GM19351 (cell line): ENCODE data around the gene MYL3.

Experiments
- ATAC-seq: cut with Tn5 transposase; IDR thresholded peaks from one replicate; pipeline ENCODE4 v1.9.1; 2021; ENCODE audit warnings: mild to moderate bottlenecking, moderate library complexity; ENCODE audit not compliant: unreplicated experiment

The MYL3 gene

DNA sequence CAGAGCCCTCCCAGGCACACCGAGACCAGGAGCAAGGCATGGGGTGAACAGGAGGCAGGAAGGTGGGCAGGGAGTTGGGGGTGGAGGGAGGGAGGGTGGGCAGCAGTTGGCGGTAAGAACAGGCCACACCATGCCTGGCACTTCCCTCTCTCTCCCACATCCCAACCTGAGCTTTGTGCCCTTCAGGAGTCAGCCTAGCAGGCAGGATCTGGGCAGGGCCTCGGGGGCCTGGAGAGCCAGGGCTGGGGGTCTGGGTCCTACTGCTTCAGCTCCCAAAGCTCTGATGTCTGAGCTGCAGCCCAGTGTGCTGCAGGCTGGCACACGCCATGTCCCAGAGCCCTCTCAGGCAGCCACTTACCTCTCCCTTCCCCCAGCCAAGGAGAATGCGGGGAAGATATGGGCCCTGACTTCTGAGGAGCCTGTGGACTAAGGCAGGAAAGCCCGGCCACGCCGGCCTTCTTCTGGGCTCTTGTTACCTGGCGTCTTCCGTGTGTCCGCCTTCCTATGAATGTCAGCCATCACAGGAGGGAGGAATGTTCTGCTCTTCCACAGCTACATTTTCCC is 2.9 kb upstream of the MYL3 start:
- no peak for ATAC-seq

DNA sequence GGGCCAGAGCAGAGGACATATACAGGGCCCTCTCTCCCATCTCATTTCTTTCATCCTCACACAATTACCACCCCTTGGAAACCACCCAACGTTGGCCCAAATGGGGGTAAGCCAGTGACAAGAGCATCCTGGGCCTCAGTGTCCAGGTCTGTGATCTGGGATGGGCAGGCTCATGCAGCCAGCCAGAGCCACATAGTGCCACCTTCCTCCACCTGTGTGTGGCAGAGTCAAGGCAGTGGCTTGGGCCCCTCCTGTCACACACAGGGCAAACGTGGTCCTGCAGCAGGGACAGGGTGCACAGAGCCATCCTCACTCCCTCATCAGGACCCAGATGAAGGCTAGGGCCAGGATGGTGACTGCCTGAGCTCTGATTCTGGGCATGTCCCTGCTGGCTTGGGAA is 2.3 kb upstream of the MYL3 start:
- ATAC-seq: no peak

DNA sequence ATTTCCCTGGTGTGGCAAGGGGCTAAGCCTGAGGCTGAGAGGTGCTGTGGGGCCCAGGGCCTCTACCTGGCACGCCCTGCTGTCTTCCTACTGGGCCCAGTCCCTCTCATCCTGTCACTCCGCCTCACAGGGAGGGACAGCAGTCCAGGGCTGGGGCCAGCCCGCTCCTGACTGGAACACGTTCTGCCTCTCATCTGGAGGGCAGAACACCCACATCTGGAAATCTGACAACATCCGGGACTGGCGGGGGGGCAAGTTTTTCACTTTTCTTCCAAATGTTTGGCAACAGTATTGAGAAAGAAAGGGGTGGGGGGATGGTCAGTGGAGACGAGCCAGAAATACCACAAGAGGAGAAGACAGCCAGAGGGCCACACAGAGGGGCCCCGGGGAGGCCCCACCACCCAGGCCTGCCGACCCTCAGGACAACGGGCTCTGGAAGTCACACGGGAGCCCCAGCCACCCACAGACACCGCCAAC is 1.8 kb upstream of the MYL3 start:
- ATAC-seq: no peak

DNA sequence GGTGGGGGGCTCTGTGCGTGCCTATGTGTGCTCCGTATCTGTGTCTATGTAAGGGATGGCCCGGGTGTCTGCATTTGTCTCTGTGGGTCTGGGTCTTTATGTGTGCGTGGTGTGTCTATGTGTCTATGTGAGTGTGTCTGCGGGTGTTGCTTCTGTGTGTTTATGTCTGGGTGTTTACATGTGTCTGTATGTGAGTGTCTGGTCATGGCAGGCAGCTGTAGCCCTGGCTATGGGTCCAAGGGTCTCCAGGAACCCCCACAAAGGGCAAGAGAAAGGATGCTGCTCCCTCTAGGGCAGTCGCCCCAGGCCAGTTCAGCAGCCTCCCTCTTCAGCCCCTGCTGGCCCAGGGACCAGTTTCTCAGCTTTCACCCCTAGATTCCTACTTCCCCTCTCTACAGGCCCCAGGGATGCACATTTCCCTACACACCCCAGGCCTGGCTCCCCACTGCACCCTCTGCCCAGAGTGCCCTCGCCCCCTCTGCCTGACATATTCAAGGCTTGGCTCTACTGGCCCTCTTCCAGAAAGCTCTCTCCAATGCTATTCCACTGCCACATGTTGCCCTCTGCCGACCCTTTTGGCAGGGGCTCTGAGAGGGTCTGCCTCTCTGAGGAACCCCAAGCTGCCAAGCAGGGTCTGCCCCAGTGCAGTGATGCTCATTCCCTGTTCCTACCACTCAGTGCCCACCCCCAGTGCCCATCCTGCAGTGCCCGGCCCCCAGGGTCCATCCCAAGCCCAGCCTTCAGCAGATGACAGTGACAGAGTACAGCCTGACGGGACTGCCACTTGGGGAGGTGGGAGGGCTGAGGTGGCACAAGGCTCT is 1.0 kb upstream of the MYL3 start:
- no peak for ATAC-seq

DNA sequence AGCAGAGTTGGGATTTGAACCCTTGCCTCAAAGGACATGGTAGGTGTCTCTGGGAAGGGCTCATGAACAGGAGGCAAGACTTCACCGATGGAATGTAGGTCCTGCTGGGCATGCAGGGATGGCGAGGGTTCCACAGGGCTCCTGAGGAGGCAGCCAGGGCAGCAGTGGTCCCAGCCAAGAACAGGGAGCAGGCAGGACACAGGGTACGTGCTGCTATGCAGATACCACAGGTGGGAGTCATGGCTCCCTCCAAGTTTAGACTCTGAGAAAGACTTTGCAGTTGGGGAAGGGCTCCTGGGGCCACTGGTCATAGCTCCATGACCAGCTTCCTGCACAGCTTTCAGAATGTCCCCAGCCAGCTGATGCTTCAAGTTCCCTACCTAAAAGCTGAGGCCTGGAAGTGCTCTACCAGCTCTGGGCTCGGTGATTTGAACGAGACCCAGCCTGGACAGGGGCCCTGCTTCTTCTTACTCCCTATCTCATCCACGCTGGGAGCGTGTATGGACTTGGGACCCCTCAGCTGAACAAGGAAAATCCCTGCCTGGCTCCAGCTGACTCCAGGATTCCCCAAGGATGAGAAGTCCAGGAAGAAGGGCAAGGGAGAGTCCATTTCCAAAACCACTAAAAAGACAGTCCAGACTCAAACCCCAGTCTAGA is 747 bp downstream of the MYL3 start:
- no peak for ATAC-seq

DNA sequence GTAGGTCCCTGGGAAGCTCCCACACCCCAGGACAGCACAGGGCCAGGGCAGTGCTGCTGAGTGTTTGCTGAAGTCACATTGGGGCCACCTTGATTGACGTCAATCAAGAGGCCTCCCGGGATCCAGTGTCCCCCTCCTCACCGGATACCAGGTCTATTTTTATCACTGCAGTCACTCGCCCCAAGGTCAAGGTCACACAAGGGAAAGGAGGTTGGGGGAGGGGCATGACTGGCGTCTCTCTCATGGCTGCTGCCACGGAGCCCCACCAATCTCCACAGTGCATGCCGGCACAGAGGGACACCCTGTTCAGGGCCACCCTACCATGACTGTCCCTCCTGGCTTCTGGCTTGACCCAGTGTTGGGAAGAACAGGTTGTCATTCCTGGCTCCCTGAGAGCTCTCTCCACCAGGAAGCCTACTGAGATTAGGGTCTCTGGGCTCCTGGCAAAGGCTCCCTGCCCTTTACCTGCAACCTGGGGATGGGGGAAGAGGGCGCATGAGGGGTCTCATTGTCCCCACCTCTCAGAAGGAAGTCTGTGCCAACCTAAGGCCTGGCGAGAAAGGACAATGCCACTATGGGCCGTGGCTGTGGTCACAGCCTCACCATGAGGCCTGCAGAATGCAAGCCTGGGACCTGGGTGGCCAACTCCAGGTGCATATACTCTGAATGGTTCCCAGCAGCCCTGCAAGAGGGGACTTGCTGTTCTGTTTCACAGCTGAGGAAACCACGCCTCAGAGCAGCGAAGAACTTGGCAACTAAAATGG is 1.5 kb downstream of the MYL3 start:
- no peak for ATAC-seq

DNA sequence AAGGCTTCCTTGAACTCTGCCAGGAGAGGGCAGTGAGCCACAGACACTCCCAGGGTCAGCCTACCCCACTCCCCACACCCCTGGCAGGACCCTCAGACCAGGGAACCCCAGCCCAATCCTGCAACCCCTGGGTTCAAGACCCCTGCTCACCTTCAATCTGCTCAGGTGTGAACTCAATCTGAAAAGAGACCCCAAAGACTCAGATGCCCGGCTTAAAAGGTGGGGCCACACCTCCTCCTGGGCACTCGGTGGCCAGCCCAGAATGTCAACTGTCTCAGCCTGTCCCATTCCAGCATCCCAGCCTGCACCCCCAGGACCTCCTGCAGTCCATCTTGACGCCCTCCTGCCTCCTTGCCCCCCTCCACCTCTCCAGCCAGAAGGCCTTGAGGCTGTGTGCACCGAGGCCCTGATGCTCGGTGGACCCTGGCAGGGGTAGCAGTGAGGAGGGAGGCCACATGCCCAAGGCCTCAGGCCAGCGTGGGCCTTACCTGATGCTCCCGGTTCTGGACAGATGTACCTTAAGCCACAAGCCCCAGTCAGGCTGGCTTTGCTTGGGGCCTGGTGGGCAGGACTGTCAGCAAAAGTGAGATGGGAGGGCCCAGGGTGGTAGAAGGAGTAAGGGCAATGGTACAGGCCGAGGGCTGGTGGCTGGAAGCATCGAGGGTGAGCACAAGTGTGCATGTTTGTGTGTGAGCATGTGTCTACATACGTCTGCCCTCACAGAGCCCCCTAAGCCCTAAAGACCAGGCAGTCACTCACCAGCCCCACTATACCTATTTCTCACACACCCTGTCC is 2.2 kb downstream of the MYL3 start:
- ATAC-seq: no peak

DNA sequence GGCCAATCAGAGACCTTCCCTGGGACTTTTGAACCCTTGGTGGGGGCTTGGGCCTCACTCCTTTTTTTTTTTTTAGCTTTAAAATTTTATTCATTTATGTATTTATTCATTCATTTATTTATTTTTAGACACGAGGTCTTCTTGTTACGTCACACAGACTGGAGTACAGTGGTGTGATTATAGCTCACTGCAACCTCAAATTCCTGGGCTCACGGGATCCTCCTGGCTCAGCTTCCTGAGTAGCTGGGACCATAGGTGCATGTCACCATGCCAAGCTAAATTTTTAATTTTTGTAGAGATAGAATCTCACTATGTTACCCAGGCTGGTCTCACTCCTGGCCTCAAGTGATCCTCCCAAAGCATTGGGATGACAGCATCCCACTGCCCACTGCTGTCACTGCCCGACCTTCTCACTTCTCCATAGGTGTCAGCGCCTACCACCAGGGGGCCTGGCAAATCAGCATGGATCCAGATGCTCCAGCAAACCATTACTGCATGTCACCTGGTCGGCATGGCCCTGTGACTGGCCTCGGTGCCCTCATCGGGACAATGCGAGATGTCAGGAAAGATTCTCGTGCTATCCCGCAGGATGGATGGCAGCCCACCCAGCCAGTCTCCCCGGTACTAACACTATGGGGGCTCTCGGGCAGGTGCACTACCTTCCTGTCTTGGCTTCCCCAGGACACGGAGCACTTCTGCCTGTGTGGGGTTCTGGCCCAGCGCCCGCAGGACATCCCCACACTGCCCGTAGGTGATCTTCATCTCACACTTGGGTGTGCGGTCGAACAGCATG is 3.0 kb downstream of the MYL3 start:
- no peak for ATAC-seq

DNA sequence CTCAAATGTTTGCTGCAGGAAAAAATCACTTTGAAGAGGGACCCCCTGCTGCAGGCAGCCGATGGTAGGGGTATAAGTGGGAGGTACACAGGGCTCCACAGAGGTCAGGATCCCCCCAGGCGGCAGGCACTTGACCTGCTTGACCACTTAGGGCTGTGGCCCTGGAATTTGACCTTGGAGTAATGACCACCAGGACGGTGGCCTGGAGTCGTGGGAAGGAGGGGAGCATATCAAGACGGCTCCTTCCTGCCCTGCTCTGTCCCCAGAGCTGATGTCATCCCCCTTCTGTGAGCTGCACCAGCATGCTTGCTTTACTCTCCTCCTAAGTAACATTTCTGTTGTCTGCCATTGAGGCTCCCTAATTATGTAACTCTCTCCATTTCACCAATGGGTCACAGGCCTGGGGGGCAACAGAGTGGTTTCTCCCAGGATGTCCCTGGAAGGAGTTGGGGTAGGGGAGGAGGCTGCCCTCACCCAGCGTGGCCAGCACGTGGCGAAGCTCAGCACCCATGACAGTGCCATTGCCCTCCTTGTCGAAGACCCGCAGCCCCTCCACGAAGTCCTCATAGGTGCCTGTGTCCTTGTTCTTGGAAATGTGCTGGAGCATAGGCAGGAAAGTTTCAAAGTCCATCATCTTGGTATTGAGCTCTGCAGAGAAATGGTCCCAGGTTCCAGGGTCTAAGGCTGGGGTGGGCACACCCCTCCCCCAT is 4.1 kb downstream of the MYL3 start:
- no peak for ATAC-seq

DNA sequence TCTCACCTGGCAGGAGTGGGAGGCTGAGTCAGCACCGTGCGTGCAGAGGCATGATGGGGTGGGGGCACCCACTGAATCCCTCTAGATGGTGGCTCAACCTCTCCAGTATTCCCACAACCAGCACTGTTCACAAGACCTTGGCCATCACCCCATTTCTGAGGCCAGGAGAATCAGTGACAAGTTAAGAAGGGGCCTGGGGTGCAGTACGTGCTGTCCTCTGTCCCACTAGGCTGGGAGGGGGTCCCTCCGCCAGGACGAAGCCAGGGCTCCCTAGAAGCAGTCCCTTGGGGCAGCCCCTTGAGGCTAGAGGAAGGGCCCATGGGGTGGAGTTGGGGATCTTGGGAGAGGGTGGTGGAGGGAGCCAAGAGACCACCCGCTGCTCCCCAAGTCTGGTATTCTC is 4.8 kb downstream of the MYL3 start:
- no peak for ATAC-seq

DNA sequence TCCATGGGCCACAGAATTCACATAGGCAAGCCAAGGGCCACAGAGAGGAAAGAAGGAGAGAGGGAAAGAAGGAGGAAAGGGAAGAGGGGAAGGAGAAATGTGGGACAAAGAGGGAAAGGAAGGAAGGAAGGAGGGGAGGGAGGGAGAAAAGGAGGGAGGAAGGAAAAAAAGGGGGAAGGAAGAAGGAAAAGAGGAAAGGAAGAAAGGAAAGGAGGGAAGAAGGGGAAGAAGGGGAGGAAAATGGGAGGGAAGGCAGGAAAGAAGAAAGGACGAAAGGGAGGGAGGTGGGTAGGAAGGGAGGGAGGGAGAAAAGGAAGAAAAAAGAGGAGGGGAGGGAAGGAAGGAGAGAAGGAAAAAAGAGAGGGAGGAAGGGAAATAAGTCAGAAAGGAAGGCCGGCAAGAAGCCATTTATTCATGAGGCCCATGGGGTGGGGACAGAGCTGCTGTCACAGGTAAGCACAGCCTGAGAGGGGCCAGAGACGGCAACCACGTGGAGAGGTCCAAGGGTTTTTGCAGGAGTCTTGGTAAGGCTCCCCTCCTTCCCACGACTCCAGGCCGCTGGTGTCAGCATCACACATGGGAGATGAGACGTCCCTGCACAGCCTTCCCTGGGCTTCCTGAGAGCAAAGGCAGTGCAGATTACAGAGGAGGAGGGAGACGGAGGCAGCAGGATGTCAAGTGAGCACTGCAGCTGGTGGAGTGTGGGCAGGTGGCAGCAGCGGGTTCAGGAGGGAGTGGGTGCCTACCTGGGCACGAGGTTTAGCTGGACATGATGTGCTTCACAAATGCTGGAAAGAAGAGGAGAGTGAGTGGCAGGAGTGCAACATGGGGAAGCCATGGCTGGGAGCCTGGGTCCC is 5.5 kb downstream of the MYL3 start:
- ATAC-seq: no peak

DNA sequence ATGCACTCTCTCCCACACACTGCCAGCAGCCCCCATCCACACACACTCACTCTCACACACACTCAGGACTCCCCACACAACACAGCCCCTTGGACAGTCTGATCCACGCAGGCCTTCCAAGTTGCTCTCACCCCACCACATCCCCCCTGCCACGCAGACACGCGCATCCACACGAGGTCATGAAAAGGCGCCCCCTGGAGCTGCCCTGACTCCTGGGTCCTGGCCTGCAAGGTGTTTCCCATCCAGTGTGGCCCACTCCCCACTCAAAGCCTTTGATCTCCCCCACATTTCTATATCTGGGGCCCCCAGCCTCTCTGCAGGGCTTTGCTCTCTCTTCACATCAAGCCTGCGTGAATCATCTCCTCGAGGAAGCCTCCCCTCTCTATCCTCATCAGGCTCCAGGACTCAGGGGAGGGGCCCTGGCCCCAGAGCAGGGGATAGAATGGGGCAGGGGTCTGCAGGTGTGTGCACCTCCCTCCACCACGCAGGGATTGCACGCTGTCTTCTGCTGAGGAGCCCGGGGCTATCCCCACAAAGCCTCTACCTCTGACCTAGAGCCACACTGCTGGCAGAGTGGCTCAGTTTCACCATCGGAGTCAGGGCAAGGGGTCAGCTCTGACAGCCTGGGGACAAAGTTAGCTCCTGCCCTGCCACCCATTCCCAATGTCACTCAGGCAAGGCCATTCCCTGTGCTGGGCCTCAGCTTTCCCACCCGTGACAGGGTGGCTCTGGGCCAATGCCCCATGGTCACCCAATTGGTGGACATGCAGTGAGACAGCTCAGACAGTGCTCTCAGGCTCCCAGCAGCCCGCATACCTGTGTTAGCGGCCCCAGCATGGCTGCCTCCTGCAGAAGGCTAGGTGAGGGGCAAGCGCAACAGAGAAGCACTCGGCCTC is 6.4 kb downstream of the MYL3 start:
- ATAC-seq: no peak

DNA sequence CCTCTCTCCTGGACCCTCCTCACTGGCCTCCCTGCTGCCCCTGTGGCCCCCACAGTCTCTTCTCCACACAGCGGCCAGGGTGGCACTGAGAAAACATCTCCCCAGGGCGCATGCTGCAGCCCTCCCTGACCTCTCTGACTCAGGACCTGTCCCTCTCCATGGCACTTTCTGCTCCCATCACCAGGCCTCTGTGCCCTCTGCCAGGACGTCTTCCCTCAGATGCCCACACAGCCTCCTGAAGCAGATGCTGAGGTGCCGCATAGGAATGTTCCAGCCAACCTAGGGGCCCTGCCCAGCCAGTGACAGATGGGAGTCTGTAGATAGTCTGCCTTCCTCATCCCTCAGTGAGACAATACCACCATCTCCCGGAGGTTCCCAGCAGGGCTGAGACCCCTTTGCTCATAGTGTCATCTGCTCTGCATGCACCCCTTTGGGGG is 8.7 kb downstream of the MYL3 start:
- ATAC-seq: no peak

DNA sequence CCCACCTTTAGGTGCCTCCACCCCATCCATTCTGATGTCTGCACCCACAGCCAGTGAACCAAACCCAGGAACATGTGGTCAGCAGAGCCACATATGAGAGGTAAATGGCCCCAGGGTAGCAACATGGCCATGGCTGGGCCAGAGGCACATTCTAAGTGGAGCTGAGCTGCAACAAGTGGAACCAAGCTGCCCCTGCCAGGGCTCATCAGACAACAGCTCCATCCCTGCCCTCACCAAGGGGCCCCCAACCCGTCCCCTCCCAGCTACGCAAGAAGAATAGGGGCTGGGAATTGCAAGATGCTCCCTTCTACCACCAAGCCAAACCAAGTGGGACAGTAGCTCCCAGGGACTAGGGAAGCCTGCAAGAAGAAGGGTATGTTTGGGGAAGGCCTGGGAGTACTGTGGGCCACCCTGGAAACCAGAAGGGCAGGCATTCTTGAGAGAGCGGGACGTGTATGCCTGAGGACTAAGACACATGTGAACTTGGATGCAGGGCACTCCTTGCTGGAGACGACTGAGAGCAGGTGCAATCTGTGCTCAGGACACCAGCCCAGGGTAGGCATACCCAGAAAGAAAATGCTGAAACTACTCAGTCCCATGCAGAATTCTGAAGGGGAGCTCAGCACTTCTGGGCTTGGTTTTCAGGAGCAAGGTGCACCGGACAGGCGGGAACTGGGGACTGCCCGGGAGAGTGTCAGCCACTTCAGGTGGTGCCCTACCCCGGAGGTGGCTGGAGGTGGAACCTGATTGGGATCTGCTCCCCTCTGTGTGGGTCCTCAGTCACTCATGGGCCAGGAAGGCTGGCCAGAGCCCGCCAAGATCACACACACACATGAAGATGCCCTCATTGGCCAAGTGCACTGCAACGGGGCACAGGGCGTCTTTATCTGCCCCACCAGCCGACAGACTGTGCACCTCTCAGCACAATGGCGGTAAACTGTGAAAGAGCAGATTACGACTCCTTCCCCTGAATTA is 9.5 kb downstream of the MYL3 start:
- no peak for ATAC-seq

DNA sequence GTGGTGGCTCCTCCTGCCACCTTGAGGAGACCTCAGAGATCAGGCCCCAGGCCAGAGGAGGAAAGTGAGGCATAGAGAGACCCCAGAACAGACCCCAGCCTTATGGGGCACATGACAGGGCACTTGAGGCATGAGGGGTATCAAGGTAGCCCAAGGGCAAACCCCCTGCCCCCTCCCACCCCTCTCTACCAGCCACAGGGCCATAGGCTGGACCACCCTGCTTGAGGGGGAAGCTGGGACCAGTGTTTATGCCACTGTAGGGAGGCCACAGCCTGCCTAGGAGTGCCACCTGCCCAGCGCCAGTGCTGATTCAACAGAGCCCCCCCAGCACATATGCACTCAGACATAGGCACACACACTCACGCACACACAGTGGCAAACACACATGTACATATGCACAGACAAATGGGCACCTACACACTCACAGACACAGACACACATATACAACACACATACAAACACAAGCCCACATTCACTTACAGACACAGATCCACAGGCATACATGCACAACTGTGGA is 10.3 kb downstream of the MYL3 start:
- ATAC-seq: no peak

DNA sequence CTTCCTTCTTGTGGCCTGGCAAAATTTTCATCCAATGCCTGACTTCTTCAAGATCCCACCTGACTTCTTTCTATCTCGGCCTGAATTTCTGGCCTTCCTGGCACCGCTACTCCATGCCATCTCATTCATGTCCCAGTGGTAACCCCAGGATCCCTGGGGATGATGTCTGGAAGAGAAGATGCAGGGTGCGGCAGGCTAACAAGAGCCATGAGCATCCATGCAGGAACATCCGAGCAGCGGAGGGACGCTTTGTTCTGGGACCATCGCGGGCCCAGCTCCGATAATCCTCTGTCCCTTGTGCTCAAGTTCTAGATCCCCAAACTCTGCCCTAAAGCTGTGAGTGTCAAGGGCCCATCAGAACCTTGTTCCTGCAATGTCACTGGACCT is 10.9 kb downstream of the MYL3 start:
- no peak for ATAC-seq
